Liver (tissue), 9 donors: Measurements from ENCODE around the gene BACH2. TPM values are rescaled to one million over a fixed set of nuclear protein-coding genes. Genes with fewer than 3 reads are reported as not detected.

Experiments used
- DNase-seq: peaks from one replicate; pipeline ENCODE4 v3.0.0-alpha.2; 2017; ENCODE audit warnings: low spot score
- H3K27ac ChIP-seq, 2 donors: one replicate each; pipeline ENCODE4 v1.7.0; 2013; ENCODE audit warnings: inconsistent platforms in 2 of 2, low read length in 2 of 2, control low read depth in 1 of 2, low read depth in 1 of 2, mild to moderate bottlenecking in 1 of 2
- H3K27me3 ChIP-seq, 4 donors: one replicate each; pipeline versions ENCODE4 v1.6.1 to v1.7.0; 2013; ENCODE audit warnings: low read length in 3 of 4, inconsistent platforms in 1 of 4, mild to moderate bottlenecking in 1 of 4, moderate library complexity in 1 of 4; ENCODE audit not compliant: control insufficient read depth in 4 of 4, insufficient read depth in 4 of 4
- H3K36me3 ChIP-seq, 4 donors: one replicate each; pipeline versions ENCODE4 v1.6.1 to v1.7.0; 2013; ENCODE audit warnings: low read length in 3 of 4, mild to moderate bottlenecking in 3 of 4, low read depth in 1 of 4, moderate library complexity in 1 of 4; ENCODE audit not compliant: control insufficient read depth in 4 of 4, insufficient read depth in 3 of 4
- H3K4me1 ChIP-seq, 4 donors: one replicate each; pipeline versions ENCODE4 v1.6.1 to v1.7.0; 2013; ENCODE audit warnings: low read length in 3 of 4, mild to moderate bottlenecking in 3 of 4, moderate library complexity in 1 of 4; ENCODE audit not compliant: control insufficient read depth in 4 of 4, insufficient read depth in 4 of 4
- H3K4me3 ChIP-seq, 3 donors: one replicate each; pipeline versions ENCODE4 v1.6.1 to v1.7.0; 2013; ENCODE audit warnings: low read length in 3 of 3, control low read depth in 1 of 3, low read depth in 1 of 3, mild to moderate bottlenecking in 1 of 3
- H3K9ac ChIP-seq, 2 donors: one replicate each; pipeline ENCODE4 v1.7.0; 2013; ENCODE audit warnings: low read length in 2 of 2, mild to moderate bottlenecking in 2 of 2, moderate library complexity in 2 of 2, control low read depth in 1 of 2, low read depth in 1 of 2
- H3K9me3 ChIP-seq, 4 donors: one replicate each; pipeline versions ENCODE4 v1.6.1 to v1.7.0; 2013; ENCODE audit warnings: low read length in 3 of 4; ENCODE audit not compliant: control insufficient read depth in 4 of 4
- CTCF ChIP-seq: fragments of 150-350 bp; IDR thresholded peaks from 2 replicates; pipeline ENCODE4 v1.5.1; 2017; ENCODE audit warnings: improper control_type of control experiment, low read depth, low read length; ENCODE audit not compliant: missing input control
- EGR1 ChIP-seq, 2 donors: IDR thresholded peaks; 2 replicates each; pipeline ENCODE4 v1.6.1; 2016 to 2018; ENCODE audit warnings: antibody characterized with exemption in 2 of 2, low read depth in 2 of 2
- FOXA1 ChIP-seq: IDR thresholded peaks from 2 replicates; pipeline ENCODE4 v1.6.1; 2016; ENCODE audit warnings: antibody characterized with exemption
- FOXA2 ChIP-seq: IDR thresholded peaks from 2 replicates; pipeline ENCODE4 v1.6.1; 2016; ENCODE audit warnings: antibody characterized with exemption
- HNF4A ChIP-seq, 2 donors: conservative IDR thresholded peaks; 2 replicates each; pipeline ENCODE4 v1.6.1; 2016; ENCODE audit warnings: antibody characterized with exemption in 2 of 2, mild to moderate bottlenecking in 2 of 2
- JUND ChIP-seq, 2 donors: IDR thresholded peaks; 2 replicates each; pipeline ENCODE4 v1.6.1; 2016; ENCODE audit warnings: antibody characterized with exemption in 2 of 2
- NR2F2 ChIP-seq: IDR thresholded peaks from 2 replicates; pipeline ENCODE4 v1.6.1; 2016; ENCODE audit warnings: antibody characterized with exemption
- RAD21 ChIP-seq, 2 donors: IDR thresholded peaks; 2 replicates each; pipeline ENCODE4 v1.6.1; 2016; ENCODE audit warnings: antibody characterized with exemption in 2 of 2, mild to moderate bottlenecking in 2 of 2
- REST ChIP-seq: IDR thresholded peaks from 2 replicates; pipeline ENCODE4 v1.6.1; 2016; ENCODE audit warnings: antibody characterized with exemption, mild to moderate bottlenecking
- SP1 ChIP-seq: IDR thresholded peaks from 2 replicates; pipeline ENCODE4 v1.6.1; 2018; ENCODE audit warnings: antibody characterized with exemption, mild to moderate bottlenecking
- TAF1 ChIP-seq: conservative IDR thresholded peaks from 2 replicates; pipeline ENCODE4 v1.6.1; 2016; ENCODE audit warnings: antibody characterized with exemption, mild to moderate bottlenecking
- YY1 ChIP-seq: IDR thresholded peaks from 2 replicates; pipeline ENCODE4 v1.6.1; 2016; ENCODE audit warnings: antibody characterized with exemption, mild to moderate bottlenecking
- WGBS: extraction: QIAGEN DNeasy Blood & Tissue Kit; methylation state at CpG from one replicate; pipeline ENCODE4 v1.1.7; 2013; 5-methylcytosine and 5-hydroxymethylcytosine counted together
- polyA plus RNA-seq, 2 donors: library from polyadenylated mRNA; stranded (reverse) in 1 of 2; unstranded in 1 of 2; fragments of 200-250 nt in 1 of 2; fragments of >200 nt in 1 of 2; fragmentation: Nextera tagmentation in 1 of 2; extraction: Ambion mirVana in 1 of 2; gene quantifications; one replicate each; pipeline versions ENCODE4 v1.2.1 to v1.2.3, GENCODE V29; 2013 to 2015
- total RNA-seq, 2 donors: library from RNA; depleted of rRNA; stranded (reverse); fragments of >200 nt; gene quantifications; one replicate each; pipeline ENCODE4 v1.2.3, GENCODE V29; 2014
- TF ChIP-seq, protein P1 (sequence below): IDR thresholded peaks from 2 replicates; pipeline ENCODE4 v1.6.1; 2016; ENCODE audit warnings: antibody characterized with exemption
- TF ChIP-seq, protein P2 (sequence below): IDR thresholded peaks from 2 replicates; pipeline ENCODE4 v1.6.1; 2016; ENCODE audit warnings: antibody characterized with exemption
- donor health status: healthy.
- donor health status: healthy.
- donor health status: healthy.
- donor health status: healthy.
- donor health status: healthy.

BACH2 gene
- total and polyA plus RNA-seq, 4 donors = 1.9 to 3.7 (median 1.9) TPM

- H3K27ac ChIP-seq = no peak overlapping the region
- H3K9ac ChIP-seq = no peak overlapping the region
- no peak for DNase-seq
- TF ChIP-seq NR2F2 = no peak
- TF ChIP-seq YY1 = no peak
- TF ChIP-seq JUND (IDR thresholded peaks at IDR 0.05) = no peak
- TF ChIP-seq RAD21 (IDR thresholded peaks at IDR 0.05) = no peak
- TF ChIP-seq SP1 = no peak
- no peak for TF ChIP-seq TAF1
- no peak for TF ChIP-seq REST
- no peak for TF ChIP-seq HNF4A (conservative IDR thresholded peaks at IDR 0.05)
- TF ChIP-seq, protein P1, sequence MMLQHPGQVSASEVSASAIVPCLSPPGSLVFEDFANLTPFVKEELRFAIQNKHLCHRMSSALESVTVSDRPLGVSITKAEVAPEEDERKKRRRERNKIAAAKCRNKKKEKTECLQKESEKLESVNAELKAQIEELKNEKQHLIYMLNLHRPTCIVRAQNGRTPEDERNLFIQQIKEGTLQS = no peak
- TF ChIP-seq FOXA1 = no peak
- TF ChIP-seq CTCF = no peak
- TF ChIP-seq EGR1 (IDR thresholded peaks at IDR 0.05; ENCODE audit: low read depth in 2 of 2) = no peak
- TF ChIP-seq, protein P2, sequence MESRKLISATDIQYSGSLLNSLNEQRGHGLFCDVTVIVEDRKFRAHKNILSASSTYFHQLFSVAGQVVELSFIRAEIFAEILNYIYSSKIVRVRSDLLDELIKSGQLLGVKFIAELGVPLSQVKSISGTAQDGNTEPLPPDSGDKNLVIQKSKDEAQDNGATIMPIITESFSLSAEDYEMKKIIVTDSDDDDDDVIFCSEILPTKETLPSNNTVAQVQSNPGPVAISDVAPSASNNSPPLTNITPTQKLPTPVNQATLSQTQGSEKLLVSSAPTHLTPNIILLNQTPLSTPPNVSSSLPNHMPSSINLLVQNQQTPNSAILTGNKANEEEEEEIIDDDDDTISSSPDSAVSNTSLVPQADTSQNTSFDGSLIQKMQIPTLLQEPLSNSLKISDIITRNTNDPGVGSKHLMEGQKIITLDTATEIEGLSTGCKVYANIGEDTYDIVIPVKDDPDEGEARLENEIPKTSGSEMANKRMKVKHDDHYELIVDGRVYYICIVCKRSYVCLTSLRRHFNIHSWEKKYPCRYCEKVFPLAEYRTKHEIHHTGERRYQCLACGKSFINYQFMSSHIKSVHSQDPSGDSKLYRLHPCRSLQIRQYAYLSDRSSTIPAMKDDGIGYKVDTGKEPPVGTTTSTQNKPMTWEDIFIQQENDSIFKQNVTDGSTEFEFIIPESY = no peak
- TF ChIP-seq FOXA2 = no peak
- peaks cover 0 to 2% (median 0%) of the 10 kb centered on the region in 4 donors for H3K4me1 ChIP-seq
- H3K9me3 ChIP-seq = no peaks in the 10 kb centered on the region
- no peaks in the 10 kb centered on the region for H3K27me3 ChIP-seq
- WGBS = 56% methylated on average over 1 of the region's 1 CpG
- no peak overlapping the region for H3K4me3 ChIP-seq
- peaks cover 0 to 2% (median under 1%) of the 10 kb centered on the region in 4 donors for H3K36me3 ChIP-seq
These were observed 280.8 kb downstream of the BACH2 start for GRCh38 chr6:90015883-90016282.

DNA sequence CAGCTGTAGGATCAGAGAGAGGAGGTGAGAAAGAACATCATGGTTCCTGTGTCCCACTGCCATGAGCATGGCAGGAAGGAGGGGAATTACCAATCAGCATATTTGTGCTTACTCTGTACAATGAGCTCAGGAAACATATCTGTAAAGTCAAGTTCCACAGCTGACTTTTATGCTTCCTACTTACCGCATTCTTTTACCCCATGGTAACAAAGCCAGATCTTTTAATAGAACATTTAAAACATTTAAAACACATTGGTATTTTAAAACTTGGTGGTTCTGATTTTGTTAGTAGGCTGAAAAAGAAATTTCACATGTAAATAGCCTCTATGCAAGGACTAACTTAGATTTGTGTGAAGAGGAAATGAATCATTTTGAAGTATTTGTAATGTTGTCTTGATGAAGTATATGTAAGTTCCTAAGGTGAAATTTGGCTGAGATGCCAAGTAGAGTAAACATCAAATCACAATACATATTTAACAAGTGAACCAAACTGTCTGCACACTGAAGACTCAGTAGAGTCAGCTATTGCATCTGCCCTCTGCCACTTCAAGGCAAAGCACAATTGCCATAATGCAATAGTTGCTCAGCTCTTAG lies 287.6 kb downstream of the BACH2 start:
- Histone ChIP-seq H3K9ac (no peak overlapping the region), H3K4me3 (no peak overlapping the region), H3K36me3 (peaks cover 0 to 3% (median 0%) of the 10 kb centered on the region in 4 donors), H3K27me3 (no peaks in the 10 kb centered on the region), H3K4me1 (peaks cover 0 to 4% (median 0%) of the 10 kb centered on the region in 4 donors), H3K9me3 (no peaks in the 10 kb centered on the region), H3K27ac (no peak overlapping the region)
- DNase-seq = no peak
- TF ChIP-seq NR2F2 (no peak), HNF4A (conservative IDR thresholded peaks at IDR 0.05) (no peak)
- TF ChIP-seq, protein P1 = no peak
- 81% methylated on average over 1 of the region's 1 CpG for WGBS
